WTC11 (cell line): Measurements from ENCODE around the gene ADAT2. TPM values are rescaled to one million over a fixed set of nuclear protein-coding genes. Genes with fewer than 3 reads are reported as not detected.

ENCODE experiments used
- ATAC-seq: fragments of 200-7000 bp; cut with Tn5 transposase; 2 replicates; pipeline ENCODE4 v1.10.0; 2021; ENCODE audit warnings: mild to moderate bottlenecking, moderate library complexity
- CTCF ChIA-PET: fragments of 300-600 bp; sonication (Branson Sonifier 250); formaldehyde crosslinking; loops from one replicate; lab custom pipeline; 2021; ENCODE audit warnings: antibody characterized with exemption; lab: Charles Lee
- POLR2A ChIA-PET: fragments of 350-600 bp; sonication (Branson Sonifier 250); formaldehyde crosslinking; loops from one replicate; lab custom pipeline; 2021; ENCODE audit warnings: antibody characterized with exemption; lab: Charles Lee
- DNase-seq: peaks from one replicate; pipeline ENCODE4 v3.0.0; 2021; ENCODE audit warnings: low spot score
- H3K27ac Mint-ChIP-seq: 2 replicates; pipeline ENCODE4 v1.8.0; 2021; ENCODE audit warnings: mixed read lengths
- H3K27me3 Mint-ChIP-seq: 2 replicates; pipeline ENCODE4 v1.8.0; 2021; ENCODE audit warnings: low read depth, mild to moderate bottlenecking, moderate library complexity, mixed read lengths
- H3K36me3 Mint-ChIP-seq: 2 replicates; pipeline ENCODE4 v1.8.0; 2021; ENCODE audit warnings: mixed read lengths
- H3K4me1 Mint-ChIP-seq: 2 replicates; pipeline ENCODE4 v1.8.0; 2022; ENCODE audit warnings: mixed read lengths
- H3K4me3 Mint-ChIP-seq: 2 replicates; pipeline ENCODE4 v1.8.0; 2021; ENCODE audit warnings: mild to moderate bottlenecking, moderate library complexity, mixed read lengths
- H3K9me3 Mint-ChIP-seq: 2 replicates; pipeline ENCODE4 v1.8.0; 2021; ENCODE audit warnings: mixed read lengths
- AFF4 ChIP-seq: sonication (generic); formaldehyde crosslinking; IDR thresholded peaks from 2 replicates; pipeline ENCODE4 v1.8.1; 2023; ENCODE audit warnings: mild to moderate bottlenecking, missing genetic modification reagents, borderline replicate concordance
- CTCF ChIP-seq: fragments of 200-600 bp; IDR thresholded peaks from 2 replicates; pipeline ENCODE4 v1.8.0; 2022; ENCODE audit warnings: antibody characterized with exemption
- ELF4 ChIP-seq: sonication (generic); formaldehyde crosslinking; IDR thresholded peaks from 2 replicates; pipeline ENCODE4 v1.8.1; 2022; ENCODE audit warnings: low read depth, mild to moderate bottlenecking, moderate library complexity, missing genetic modification reagents
- ESRRA ChIP-seq: sonication (generic); formaldehyde crosslinking; IDR thresholded peaks from 2 replicates; pipeline ENCODE4 v1.8.1; 2022; ENCODE audit warnings: mild to moderate bottlenecking, missing genetic modification reagents, borderline replicate concordance
- FOXK1 ChIP-seq: sonication (generic); formaldehyde crosslinking; IDR thresholded peaks from 2 replicates; pipeline ENCODE4 v1.8.0; 2022; ENCODE audit warnings: mild to moderate bottlenecking, moderate library complexity, missing genetic modification reagents
- GABPB1 ChIP-seq: sonication (generic); formaldehyde crosslinking; IDR thresholded peaks from 2 replicates; pipeline ENCODE4 v1.8.1; 2023; ENCODE audit warnings: mild to moderate bottlenecking, missing genetic modification reagents
- HMGA2 ChIP-seq: fragments of 250-450 bp; sonication (Bioruptor Pico); IDR thresholded peaks from 2 replicates; pipeline ENCODE4 v1.4.0; 2021; ENCODE audit warnings: mild to moderate bottlenecking, moderate library complexity
- IRF1 ChIP-seq: sonication (generic); formaldehyde crosslinking; IDR thresholded peaks from 2 replicates; pipeline ENCODE4 v1.8.0; 2023; ENCODE audit warnings: missing genetic modification reagents
- PRDM15 ChIP-seq: sonication (generic); formaldehyde crosslinking; IDR thresholded peaks from 2 replicates; pipeline ENCODE4 v1.8.0; 2022; ENCODE audit warnings: missing genetic modification reagents
- SMAD3 ChIP-seq: sonication (generic); formaldehyde crosslinking; IDR thresholded peaks from 2 replicates; pipeline ENCODE4 v1.8.0; 2022; ENCODE audit warnings: missing genetic modification reagents, mild to moderate bottlenecking, borderline replicate concordance
- STAT6 ChIP-seq: sonication (generic); formaldehyde crosslinking; conservative IDR thresholded peaks from 2 replicates; pipeline ENCODE4 v1.8.1; 2023; ENCODE audit warnings: mild to moderate bottlenecking, low read depth, missing genetic modification reagents, moderate library complexity
- TCF7 ChIP-seq: sonication (generic); formaldehyde crosslinking; IDR thresholded peaks from 2 replicates; pipeline ENCODE4 v1.8.0; 2022; ENCODE audit warnings: mild to moderate bottlenecking, low read depth, missing genetic modification reagents, moderate library complexity
- USF2 ChIP-seq: sonication (generic); formaldehyde crosslinking; IDR thresholded peaks from 2 replicates; pipeline ENCODE4 v1.8.1; 2023; ENCODE audit warnings: mild to moderate bottlenecking, missing genetic modification reagents, moderate library complexity
- ZNF532 ChIP-seq: fragments of 250-450 bp; sonication (Bioruptor Pico); IDR thresholded peaks from 2 replicates; pipeline ENCODE4 v1.9.0; 2021; ENCODE audit warnings: mild to moderate bottlenecking, borderline replicate concordance
- total RNA-seq: library from RNA; stranded (reverse); gene quantifications from 3 replicates; pipeline ENCODE4 v1.2.3, GENCODE V29; 2021
- TF ChIP-seq, protein P1 (sequence below): sonication (generic); formaldehyde crosslinking; IDR thresholded peaks from 2 replicates; pipeline ENCODE4 v1.8.1; 2023; ENCODE audit warnings: mild to moderate bottlenecking, missing genetic modification reagents
- TF ChIP-seq, protein P2 (sequence below): sonication (generic); formaldehyde crosslinking; IDR thresholded peaks from 2 replicates; pipeline ENCODE4 v1.8.1; 2022; ENCODE audit warnings: mild to moderate bottlenecking, moderate library complexity, missing genetic modification reagents

ADAT2 gene
- total RNA-seq, 1 experiment from 2014 or later: 13.3 TPM

- ChIA-PET CTCF (no interaction called here), POLR2A (no interaction called here)
- Mint-ChIP-seq H3K27me3 (no peaks in the 10 kb centered on the region), H3K27ac (no peak overlapping the region), H3K36me3 (no peaks in the 10 kb centered on the region), H3K9me3 (peaks cover 7% of the 10 kb centered on the region; the same call in 1 of the 2 replicates), H3K4me3 (no peak overlapping the region), H3K4me1 (peaks cover 2% of the 10 kb centered on the region; the same call in 1 of the 2 replicates)
- ATAC-seq (no peak), DNase-seq (no peak)
- TF ChIP-seq ELF4 (CRISPR knock-in tag) (no peak), FOXK1 (no peak), STAT6 (no peak), IRF1 (CRISPR knock-in tag) (no peak), ESRRA (CRISPR knock-in tag) (no peak), ZNF532 (no peak), SMAD3 (no peak), GABPB1 (CRISPR knock-in tag) (no peak), TCF7 (CRISPR knock-in tag) (no peak), HMGA2 (CRISPR knock-in tag) (no peak), USF2 (CRISPR knock-in tag) (no peak), CTCF (no peak), AFF4 (no peak), PRDM15 (no peak)
- TF ChIP-seq, protein P1, sequence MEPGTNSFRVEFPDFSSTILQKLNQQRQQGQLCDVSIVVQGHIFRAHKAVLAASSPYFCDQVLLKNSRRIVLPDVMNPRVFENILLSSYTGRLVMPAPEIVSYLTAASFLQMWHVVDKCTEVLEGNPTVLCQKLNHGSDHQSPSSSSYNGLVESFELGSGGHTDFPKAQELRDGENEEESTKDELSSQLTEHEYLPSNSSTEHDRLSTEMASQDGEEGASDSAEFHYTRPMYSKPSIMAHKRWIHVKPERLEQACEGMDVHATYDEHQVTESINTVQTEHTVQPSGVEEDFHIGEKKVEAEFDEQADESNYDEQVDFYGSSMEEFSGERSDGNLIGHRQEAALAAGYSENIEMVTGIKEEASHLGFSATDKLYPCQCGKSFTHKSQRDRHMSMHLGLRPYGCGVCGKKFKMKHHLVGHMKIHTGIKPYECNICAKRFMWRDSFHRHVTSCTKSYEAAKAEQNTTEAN (CRISPR knock-in tag): no peak
- TF ChIP-seq, protein P2, sequence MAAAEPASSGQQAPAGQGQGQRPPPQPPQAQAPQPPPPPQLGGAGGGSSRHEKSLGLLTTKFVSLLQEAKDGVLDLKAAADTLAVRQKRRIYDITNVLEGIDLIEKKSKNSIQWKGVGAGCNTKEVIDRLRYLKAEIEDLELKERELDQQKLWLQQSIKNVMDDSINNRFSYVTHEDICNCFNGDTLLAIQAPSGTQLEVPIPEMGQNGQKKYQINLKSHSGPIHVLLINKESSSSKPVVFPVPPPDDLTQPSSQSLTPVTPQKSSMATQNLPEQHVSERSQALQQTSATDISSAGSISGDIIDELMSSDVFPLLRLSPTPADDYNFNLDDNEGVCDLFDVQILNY (CRISPR knock-in tag): no peak
Measured at GRCh38 chr6:143385636-143386035, 64.9 kb downstream of the ADAT2 start.
